Liver (tissue), 9 donors: ENCODE data around the gene CDA. TPM values are rescaled to one million over a fixed set of nuclear protein-coding genes. Genes with fewer than 3 reads are reported as not detected.

Experiments
- DNase-seq: peaks from one replicate; pipeline ENCODE4 v3.0.0-alpha.2; 2017; ENCODE audit warnings: low spot score
- H3K27ac ChIP-seq, 2 donors: one replicate each; pipeline ENCODE4 v1.7.0; 2013; ENCODE audit warnings: inconsistent platforms in 2 of 2, low read length in 2 of 2, control low read depth in 1 of 2, low read depth in 1 of 2, mild to moderate bottlenecking in 1 of 2
- H3K27me3 ChIP-seq, 4 donors: one replicate each; pipeline versions ENCODE4 v1.6.1 to v1.7.0; 2013; ENCODE audit warnings: low read length in 3 of 4, inconsistent platforms in 1 of 4, mild to moderate bottlenecking in 1 of 4, moderate library complexity in 1 of 4; ENCODE audit not compliant: control insufficient read depth in 4 of 4, insufficient read depth in 4 of 4
- H3K36me3 ChIP-seq, 4 donors: one replicate each; pipeline versions ENCODE4 v1.6.1 to v1.7.0; 2013; ENCODE audit warnings: low read length in 3 of 4, mild to moderate bottlenecking in 3 of 4, low read depth in 1 of 4, moderate library complexity in 1 of 4; ENCODE audit not compliant: control insufficient read depth in 4 of 4, insufficient read depth in 3 of 4
- H3K4me1 ChIP-seq, 4 donors: one replicate each; pipeline versions ENCODE4 v1.6.1 to v1.7.0; 2013; ENCODE audit warnings: low read length in 3 of 4, mild to moderate bottlenecking in 3 of 4, moderate library complexity in 1 of 4; ENCODE audit not compliant: control insufficient read depth in 4 of 4, insufficient read depth in 4 of 4
- H3K4me3 ChIP-seq, 3 donors: one replicate each; pipeline versions ENCODE4 v1.6.1 to v1.7.0; 2013; ENCODE audit warnings: low read length in 3 of 3, control low read depth in 1 of 3, low read depth in 1 of 3, mild to moderate bottlenecking in 1 of 3
- H3K9ac ChIP-seq, 2 donors: one replicate each; pipeline ENCODE4 v1.7.0; 2013; ENCODE audit warnings: low read length in 2 of 2, mild to moderate bottlenecking in 2 of 2, moderate library complexity in 2 of 2, control low read depth in 1 of 2, low read depth in 1 of 2
- H3K9me3 ChIP-seq, 4 donors: one replicate each; pipeline versions ENCODE4 v1.6.1 to v1.7.0; 2013; ENCODE audit warnings: low read length in 3 of 4; ENCODE audit not compliant: control insufficient read depth in 4 of 4
- ATF3 ChIP-seq: IDR thresholded peaks from 2 replicates; pipeline ENCODE4 v1.6.1; 2016; ENCODE audit warnings: antibody characterized with exemption
- EGR1 ChIP-seq, 2 donors: IDR thresholded peaks; 2 replicates each; pipeline ENCODE4 v1.6.1; 2016 to 2018; ENCODE audit warnings: antibody characterized with exemption in 2 of 2, low read depth in 2 of 2
- FOXA1 ChIP-seq: IDR thresholded peaks from 2 replicates; pipeline ENCODE4 v1.6.1; 2016; ENCODE audit warnings: antibody characterized with exemption
- FOXA2 ChIP-seq: IDR thresholded peaks from 2 replicates; pipeline ENCODE4 v1.6.1; 2016; ENCODE audit warnings: antibody characterized with exemption
- GABPA ChIP-seq, 2 donors: IDR thresholded peaks in 1 of 2; conservative IDR thresholded peaks in 1 of 2; 2 replicates each; pipeline ENCODE4 v1.6.1; 2016; ENCODE audit warnings: antibody characterized with exemption in 2 of 2, mild to moderate bottlenecking in 1 of 2, moderate library complexity in 1 of 2
- HNF4A ChIP-seq, 2 donors: conservative IDR thresholded peaks; 2 replicates each; pipeline ENCODE4 v1.6.1; 2016; ENCODE audit warnings: antibody characterized with exemption in 2 of 2, mild to moderate bottlenecking in 2 of 2
- HNF4G ChIP-seq: IDR thresholded peaks from 2 replicates; pipeline ENCODE4 v1.6.1; 2016; ENCODE audit warnings: antibody characterized with exemption
- JUND ChIP-seq, 2 donors: IDR thresholded peaks; 2 replicates each; pipeline ENCODE4 v1.6.1; 2016; ENCODE audit warnings: antibody characterized with exemption in 2 of 2
- NR2F2 ChIP-seq: IDR thresholded peaks from 2 replicates; pipeline ENCODE4 v1.6.1; 2016; ENCODE audit warnings: antibody characterized with exemption
- RAD21 ChIP-seq, 2 donors: IDR thresholded peaks; 2 replicates each; pipeline ENCODE4 v1.6.1; 2016; ENCODE audit warnings: antibody characterized with exemption in 2 of 2, mild to moderate bottlenecking in 2 of 2
- RXRA ChIP-seq, 2 donors: IDR thresholded peaks; 2 replicates each; pipeline ENCODE4 v1.6.1; 2017 to 2018; ENCODE audit warnings: antibody characterized with exemption in 2 of 2, mild to moderate bottlenecking in 1 of 2
- SP1 ChIP-seq: IDR thresholded peaks from 2 replicates; pipeline ENCODE4 v1.6.1; 2018; ENCODE audit warnings: antibody characterized with exemption, mild to moderate bottlenecking
- TAF1 ChIP-seq: conservative IDR thresholded peaks from 2 replicates; pipeline ENCODE4 v1.6.1; 2016; ENCODE audit warnings: antibody characterized with exemption, mild to moderate bottlenecking
- YY1 ChIP-seq: IDR thresholded peaks from 2 replicates; pipeline ENCODE4 v1.6.1; 2016; ENCODE audit warnings: antibody characterized with exemption, mild to moderate bottlenecking
- WGBS: extraction: QIAGEN DNeasy Blood & Tissue Kit; methylation state at CpG from one replicate; pipeline ENCODE4 v1.1.7; 2013; 5-methylcytosine and 5-hydroxymethylcytosine counted together
- polyA plus RNA-seq, 2 donors: library from polyadenylated mRNA; stranded (reverse) in 1 of 2; unstranded in 1 of 2; fragments of 200-250 nt in 1 of 2; fragments of >200 nt in 1 of 2; fragmentation: Nextera tagmentation in 1 of 2; extraction: Ambion mirVana in 1 of 2; gene quantifications; one replicate each; pipeline versions ENCODE4 v1.2.1 to v1.2.3, GENCODE V29; 2013 to 2015
- total RNA-seq, 2 donors: library from RNA; depleted of rRNA; stranded (reverse); fragments of >200 nt; gene quantifications; one replicate each; pipeline ENCODE4 v1.2.3, GENCODE V29; 2014
- TF ChIP-seq, protein P1 (sequence below): fragments of 150-350 bp; IDR thresholded peaks from 2 replicates; pipeline ENCODE4 v1.5.1; 2017; ENCODE audit warnings: improper control_type of control experiment, low read depth, low read length; ENCODE audit not compliant: missing input control
- TF ChIP-seq, protein P2 (sequence below): IDR thresholded peaks from 2 replicates; pipeline ENCODE4 v1.6.1; 2016; ENCODE audit warnings: antibody characterized with exemption
- donor health status: healthy.
- donor health status: healthy.
- donor health status: healthy.
- donor health status: healthy.
- donor health status: healthy.

The CDA gene
- total and polyA plus RNA-seq, 4 donors, result 0.42 to 38.9 (median 16.9) TPM

DNA sequence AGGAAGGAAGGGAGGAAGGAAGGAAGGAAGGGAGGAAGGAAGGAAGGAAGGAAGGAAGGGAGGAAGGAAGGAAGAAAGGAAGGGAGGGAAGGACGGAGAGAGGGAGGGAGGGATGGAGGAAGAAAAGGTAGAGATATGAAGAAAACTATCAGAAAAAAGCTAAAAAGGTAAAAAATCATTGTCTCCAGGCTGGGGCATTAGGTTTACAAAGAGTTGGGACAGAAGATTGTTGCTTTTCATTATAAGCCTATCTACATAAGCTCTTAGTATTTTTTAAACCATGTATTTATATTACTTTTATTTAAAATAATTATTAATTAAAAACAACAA lies 37.2 kb downstream of the CDA start:
- no peak for DNase-seq
- Histone ChIP-seq H3K36me3 (no peaks in the 10 kb centered on the region), H3K27me3 (no peaks in the 10 kb centered on the region), H3K4me1 (no peaks in the 10 kb centered on the region), H3K4me3 (no peak overlapping the region), H3K9me3 (no peaks in the 10 kb centered on the region), H3K27ac (no peak overlapping the region), H3K9ac (no peak overlapping the region)
- TF ChIP-seq RXRA (IDR thresholded peaks at IDR 0.05) (no peak), JUND (IDR thresholded peaks at IDR 0.05) (no peak), FOXA2 (no peak)
- 62% methylated on average over 1 of the region's 1 CpG for WGBS

DNA sequence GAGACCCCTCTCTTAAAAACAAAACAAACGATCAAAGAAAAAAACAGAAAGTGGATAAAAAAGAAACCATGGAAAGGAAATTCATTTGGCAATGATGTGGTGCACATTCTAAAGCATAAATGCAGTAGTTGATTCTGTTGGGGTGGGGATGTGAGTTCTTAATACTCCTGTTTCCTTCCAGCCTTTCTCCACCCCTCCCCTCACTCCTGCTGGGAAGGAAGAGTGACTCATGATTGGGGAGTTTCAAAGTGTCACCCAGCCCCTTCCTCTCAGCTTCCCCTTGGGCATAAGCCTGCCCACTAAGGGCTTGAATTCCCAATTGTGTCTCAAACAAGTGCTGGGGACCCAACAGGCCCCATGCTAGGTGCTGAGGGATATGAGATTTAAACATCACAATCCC lies 37.6 kb downstream of the CDA start:
- Histone ChIP-seq H3K4me3 (no peak overlapping the region), H3K27me3 (no peaks in the 10 kb centered on the region)
- WGBS, result 88% methylated on average over 1 of the region's 1 CpG

GRCh38 chr1:20630729-20631128 lies 41.8 kb downstream of the CDA start:
- Histone ChIP-seq H3K36me3 (no peaks in the 10 kb centered on the region), H3K27me3 (no peaks in the 10 kb centered on the region), H3K27ac (no peak overlapping the region), H3K4me3 (no peak overlapping the region), H3K9me3 (no peaks in the 10 kb centered on the region), H3K4me1 (peaks cover 9 to 18% (median 15%) of the 10 kb centered on the region in 4 donors), H3K9ac (no peak overlapping the region)
- 37% methylated on average over 4 of the region's 4 CpGs for WGBS
- no peak for DNase-seq
- TF ChIP-seq TAF1, result no peak
- no peak for TF ChIP-seq YY1
- TF ChIP-seq EGR1 (IDR thresholded peaks at IDR 0.05; ENCODE audit: low read depth in 2 of 2), result no peak

More for the DNA sequence above, 37.6 kb downstream of the CDA start:
- no peaks in the 10 kb centered on the region for H3K9me3 ChIP-seq
- H3K9ac ChIP-seq, result no peak overlapping the region
- H3K27ac ChIP-seq, result no peak overlapping the region
- DNase-seq, result no peak
- TF ChIP-seq TAF1, result no peak
- TF ChIP-seq, protein P1, sequence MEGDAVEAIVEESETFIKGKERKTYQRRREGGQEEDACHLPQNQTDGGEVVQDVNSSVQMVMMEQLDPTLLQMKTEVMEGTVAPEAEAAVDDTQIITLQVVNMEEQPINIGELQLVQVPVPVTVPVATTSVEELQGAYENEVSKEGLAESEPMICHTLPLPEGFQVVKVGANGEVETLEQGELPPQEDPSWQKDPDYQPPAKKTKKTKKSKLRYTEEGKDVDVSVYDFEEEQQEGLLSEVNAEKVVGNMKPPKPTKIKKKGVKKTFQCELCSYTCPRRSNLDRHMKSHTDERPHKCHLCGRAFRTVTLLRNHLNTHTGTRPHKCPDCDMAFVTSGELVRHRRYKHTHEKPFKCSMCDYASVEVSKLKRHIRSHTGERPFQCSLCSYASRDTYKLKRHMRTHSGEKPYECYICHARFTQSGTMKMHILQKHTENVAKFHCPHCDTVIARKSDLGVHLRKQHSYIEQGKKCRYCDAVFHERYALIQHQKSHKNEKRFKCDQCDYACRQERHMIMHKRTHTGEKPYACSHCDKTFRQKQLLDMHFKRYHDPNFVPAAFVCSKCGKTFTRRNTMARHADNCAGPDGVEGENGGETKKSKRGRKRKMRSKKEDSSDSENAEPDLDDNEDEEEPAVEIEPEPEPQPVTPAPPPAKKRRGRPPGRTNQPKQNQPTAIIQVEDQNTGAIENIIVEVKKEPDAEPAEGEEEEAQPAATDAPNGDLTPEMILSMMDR, result no peak
- TF ChIP-seq HNF4G, result no peak
- TF ChIP-seq GABPA (IDR thresholded peaks at IDR 0.05 in 1 of 2, conservative IDR thresholded peaks at IDR 0.05 in 1 of 2), result no peak
- TF ChIP-seq HNF4A (conservative IDR thresholded peaks at IDR 0.05), result no peak
- TF ChIP-seq ATF3, result no peak
- TF ChIP-seq YY1, result no peak
- TF ChIP-seq FOXA2, result no peak
- no peak for TF ChIP-seq FOXA1
- no peaks in the 10 kb centered on the region for H3K4me1 ChIP-seq
- no peaks in the 10 kb centered on the region for H3K36me3 ChIP-seq

DNA sequence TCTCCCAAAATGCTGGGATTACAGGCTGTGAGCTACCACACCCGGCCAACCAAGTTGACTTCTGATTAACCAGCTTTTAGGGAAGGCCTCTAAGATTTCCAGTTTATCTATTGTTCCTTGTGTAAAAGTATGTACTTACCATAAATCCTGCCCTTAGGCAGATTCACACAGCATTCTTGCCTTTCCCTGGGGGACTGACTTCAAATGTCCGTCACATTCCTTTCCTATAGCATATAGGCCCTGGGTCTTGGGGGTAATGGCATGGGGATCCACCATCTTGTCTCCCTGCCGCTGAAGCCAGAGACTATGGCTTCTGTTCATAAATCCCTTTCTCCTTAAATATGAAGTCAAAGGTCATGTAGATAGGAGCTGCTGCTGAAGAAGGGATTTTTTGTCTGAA lies 43.5 kb downstream of the CDA start:
- peaks cover 0 to 4% (median 2%) of the 10 kb centered on the region in 4 donors for H3K36me3 ChIP-seq
- peaks cover 9 to 18% (median 15%) of the 10 kb centered on the region in 4 donors for H3K4me1 ChIP-seq
- DNase-seq, result no peak
- no peak overlapping the region for H3K9ac ChIP-seq
- WGBS, result 95% methylated on average over 3 of the region's 3 CpGs
- H3K9me3 ChIP-seq, result no peaks in the 10 kb centered on the region
- H3K27me3 ChIP-seq, result no peaks in the 10 kb centered on the region
- no peak overlapping the region for H3K27ac ChIP-seq
- TF ChIP-seq EGR1 (IDR thresholded peaks at IDR 0.05; ENCODE audit: low read depth in 2 of 2) (no peak), SP1 (no peak), NR2F2 (no peak), RAD21 (IDR thresholded peaks at IDR 0.05) (no peak), FOXA1 (no peak), ATF3 (no peak), JUND (IDR thresholded peaks at IDR 0.05) (no peak), HNF4G (no peak), FOXA2 (no peak)
- TF ChIP-seq, protein P2, sequence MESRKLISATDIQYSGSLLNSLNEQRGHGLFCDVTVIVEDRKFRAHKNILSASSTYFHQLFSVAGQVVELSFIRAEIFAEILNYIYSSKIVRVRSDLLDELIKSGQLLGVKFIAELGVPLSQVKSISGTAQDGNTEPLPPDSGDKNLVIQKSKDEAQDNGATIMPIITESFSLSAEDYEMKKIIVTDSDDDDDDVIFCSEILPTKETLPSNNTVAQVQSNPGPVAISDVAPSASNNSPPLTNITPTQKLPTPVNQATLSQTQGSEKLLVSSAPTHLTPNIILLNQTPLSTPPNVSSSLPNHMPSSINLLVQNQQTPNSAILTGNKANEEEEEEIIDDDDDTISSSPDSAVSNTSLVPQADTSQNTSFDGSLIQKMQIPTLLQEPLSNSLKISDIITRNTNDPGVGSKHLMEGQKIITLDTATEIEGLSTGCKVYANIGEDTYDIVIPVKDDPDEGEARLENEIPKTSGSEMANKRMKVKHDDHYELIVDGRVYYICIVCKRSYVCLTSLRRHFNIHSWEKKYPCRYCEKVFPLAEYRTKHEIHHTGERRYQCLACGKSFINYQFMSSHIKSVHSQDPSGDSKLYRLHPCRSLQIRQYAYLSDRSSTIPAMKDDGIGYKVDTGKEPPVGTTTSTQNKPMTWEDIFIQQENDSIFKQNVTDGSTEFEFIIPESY, result no peak
- no peak overlapping the region for H3K4me3 ChIP-seq
